ENCODE results near the gene RBM25. TPM values are rescaled to one million over a fixed set of nuclear protein-coding genes. Genes with fewer than 3 reads are reported as not detected.
"Not testable (repeated sequence)": the region's sequence is repeated elsewhere in the genome, so short reads cannot be mapped to it uniquely, and the experiment has no call there.

The RBM25 gene
- total RNA-seq, 1 experiment from 2014 or later: 31.0 TPM

- in situ Hi-C loops (cut with HindIII; ENCODE audit: low pct_unique_long_range_greater_than_20kb, low sequenced_read_pairs): no loop called here
- no peak for DNase-seq (ENCODE audit: low read depth, low spot score)
Observed at GRCh38 chr14:73145371-73145770, 87.0 kb downstream of the RBM25 start.

GRCh38 chr14:73146111-73146510 lies 87.8 kb downstream of the RBM25 start:
- in situ Hi-C loops (cut with HindIII; ENCODE audit: low pct_unique_long_range_greater_than_20kb, low sequenced_read_pairs): no loop called here
- no peak for DNase-seq (ENCODE audit: low read depth, low spot score)

GRCh38 chr14:73149753-73150152 lies 91.4 kb downstream of the RBM25 start:
- in situ Hi-C loops (cut with HindIII; ENCODE audit: low pct_unique_long_range_greater_than_20kb, low sequenced_read_pairs): no loop called here
- DNase-seq (ENCODE audit: low read depth, low spot score): no peak

- in situ Hi-C loops (cut with HindIII; ENCODE audit: low pct_unique_long_range_greater_than_20kb, low sequenced_read_pairs): no loop called here
- no peak for DNase-seq (ENCODE audit: low read depth, low spot score)
Observed at GRCh38 chr14:73153272-73153671, 94.9 kb downstream of the RBM25 start.

DNA sequence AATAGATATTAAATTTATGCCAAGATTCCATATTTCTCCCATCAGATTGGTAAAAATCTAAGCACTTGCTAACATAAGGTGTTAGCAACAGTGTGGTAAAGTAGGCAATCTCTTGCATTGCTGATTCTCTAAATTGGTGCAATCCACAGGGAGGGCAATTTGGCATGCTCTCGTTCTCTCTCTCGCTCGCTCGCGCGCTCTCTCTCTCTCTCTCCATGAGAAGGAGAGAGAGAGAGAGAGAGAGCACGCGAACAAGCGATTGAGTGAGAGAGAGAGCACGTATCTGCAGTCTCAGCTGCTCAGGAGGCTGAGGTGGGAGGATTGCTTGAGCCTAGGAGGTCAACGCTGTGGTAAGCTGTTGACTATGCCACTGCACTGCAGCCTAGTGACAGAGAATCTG lies 103.9 kb downstream of the RBM25 start:
- in situ Hi-C loops (cut with HindIII; ENCODE audit: low pct_unique_long_range_greater_than_20kb, low sequenced_read_pairs): no loop called here
- no peak for DNase-seq (ENCODE audit: low read depth, low spot score)

DNA sequence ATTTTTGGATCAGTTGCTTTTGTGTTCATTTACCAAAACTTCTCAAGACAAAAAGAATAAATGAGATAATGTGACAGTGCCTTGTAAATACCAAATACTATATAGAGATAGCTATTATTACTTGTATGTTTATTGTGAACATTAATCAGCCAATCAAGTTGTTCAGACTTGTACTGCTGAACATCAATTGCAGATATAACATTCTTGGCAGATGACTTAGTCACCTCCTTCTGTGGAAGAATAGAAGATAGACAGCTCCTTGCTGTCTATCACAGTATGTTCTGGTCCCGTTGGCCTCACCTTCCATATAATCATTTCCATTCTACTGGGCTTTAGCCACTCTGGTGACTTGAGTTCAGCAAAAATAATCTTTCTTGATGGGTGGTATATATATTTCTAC lies 108.1 kb downstream of the RBM25 start:
- in situ Hi-C loops (cut with HindIII; ENCODE audit: low pct_unique_long_range_greater_than_20kb, low sequenced_read_pairs): no loop called here

GRCh38 chr14:73167727-73168126 lies 109.4 kb downstream of the RBM25 start:
- in situ Hi-C loops (cut with HindIII; ENCODE audit: low pct_unique_long_range_greater_than_20kb, low sequenced_read_pairs): no loop called here
- no peak for DNase-seq (ENCODE audit: low read depth, low spot score)

More for the DNA sequence above, 108.1 kb downstream of the RBM25 start:
- no peak for DNase-seq (ENCODE audit: low read depth, low spot score)

GRCh38 chr14:73168274-73168673 lies 109.9 kb downstream of the RBM25 start:
- peak; percentile 77 for DNase-seq (ENCODE audit: low read depth, low spot score)
- in situ Hi-C loops (cut with HindIII; ENCODE audit: low pct_unique_long_range_greater_than_20kb, low sequenced_read_pairs): no loop called here

DNA sequence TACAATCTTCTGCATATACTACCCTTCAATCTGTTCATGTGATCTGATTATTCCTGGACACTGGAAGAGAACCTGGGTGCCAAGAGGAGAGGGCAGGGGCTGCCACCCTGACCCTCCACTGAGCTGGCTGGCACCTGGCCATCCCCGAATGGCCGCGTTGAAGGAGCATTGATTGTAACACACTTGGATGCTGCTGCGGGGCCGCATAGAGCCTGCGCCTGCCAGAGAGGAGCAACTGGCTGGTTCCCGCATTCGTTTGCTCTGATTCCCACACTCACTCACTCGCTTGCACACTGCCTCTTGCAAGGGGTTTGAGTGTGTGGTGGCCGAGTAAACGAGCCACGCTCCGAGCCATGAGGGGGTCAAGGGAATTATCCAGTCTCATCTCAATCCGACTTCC lies 110.4 kb downstream of the RBM25 start:
- in situ Hi-C loops (cut with HindIII; ENCODE audit: low pct_unique_long_range_greater_than_20kb, low sequenced_read_pairs): no loop called here
- DNase-seq (ENCODE audit: low read depth, low spot score): no peak

DNA sequence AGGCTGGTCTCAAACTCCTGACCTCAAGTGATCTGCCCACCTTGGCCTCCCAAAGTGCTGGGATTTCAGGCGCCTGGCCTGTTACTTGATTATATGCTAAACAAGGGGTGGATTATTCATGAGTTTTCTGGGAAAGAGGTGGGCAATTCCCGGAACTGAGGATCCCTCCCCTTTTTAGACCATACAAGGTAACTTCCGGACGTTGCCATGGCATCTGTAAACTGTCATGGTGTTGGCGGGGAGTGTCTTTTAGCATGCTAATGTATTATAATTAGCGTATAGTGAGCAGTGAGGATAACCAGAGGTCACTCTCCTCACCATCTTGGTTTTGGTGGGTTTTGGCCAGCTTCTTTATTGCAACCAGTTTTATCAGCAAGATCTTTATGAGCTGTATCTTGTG lies 111.5 kb downstream of the RBM25 start:
- in situ Hi-C loops (cut with HindIII; ENCODE audit: low pct_unique_long_range_greater_than_20kb, low sequenced_read_pairs); DNase-seq (ENCODE audit: low read depth, low spot score): not testable (repeated sequence)

GRCh38 chr14:73170686-73171085 lies 112.4 kb downstream of the RBM25 start:
- DNase-seq (ENCODE audit: low read depth, low spot score): no peak
- in situ Hi-C loops (cut with HindIII; ENCODE audit: low pct_unique_long_range_greater_than_20kb, low sequenced_read_pairs): no loop called here

DNA sequence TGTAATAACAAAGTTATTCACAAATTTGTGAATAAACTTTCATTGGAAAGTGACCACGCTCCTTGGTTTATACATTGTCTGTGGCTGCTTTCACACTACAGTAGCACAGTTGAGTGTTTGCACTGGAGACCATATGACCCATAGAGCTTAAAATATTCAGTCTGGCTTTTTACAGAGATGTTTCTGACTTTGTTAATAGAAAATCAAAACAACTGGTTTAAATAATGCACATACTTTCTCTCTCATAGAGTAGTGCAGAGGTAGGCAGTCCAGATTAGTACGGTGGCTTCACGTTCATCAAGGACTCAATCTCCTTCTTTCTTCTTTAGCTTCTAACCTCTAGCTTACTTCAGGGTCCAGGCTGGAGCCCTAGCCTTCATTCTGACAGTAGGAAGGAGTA lies 114.2 kb downstream of the RBM25 start:
- DNase-seq (ENCODE audit: low read depth, low spot score): no peak
- in situ Hi-C loops (cut with HindIII; ENCODE audit: low pct_unique_long_range_greater_than_20kb, low sequenced_read_pairs): no loop called here

DNA sequence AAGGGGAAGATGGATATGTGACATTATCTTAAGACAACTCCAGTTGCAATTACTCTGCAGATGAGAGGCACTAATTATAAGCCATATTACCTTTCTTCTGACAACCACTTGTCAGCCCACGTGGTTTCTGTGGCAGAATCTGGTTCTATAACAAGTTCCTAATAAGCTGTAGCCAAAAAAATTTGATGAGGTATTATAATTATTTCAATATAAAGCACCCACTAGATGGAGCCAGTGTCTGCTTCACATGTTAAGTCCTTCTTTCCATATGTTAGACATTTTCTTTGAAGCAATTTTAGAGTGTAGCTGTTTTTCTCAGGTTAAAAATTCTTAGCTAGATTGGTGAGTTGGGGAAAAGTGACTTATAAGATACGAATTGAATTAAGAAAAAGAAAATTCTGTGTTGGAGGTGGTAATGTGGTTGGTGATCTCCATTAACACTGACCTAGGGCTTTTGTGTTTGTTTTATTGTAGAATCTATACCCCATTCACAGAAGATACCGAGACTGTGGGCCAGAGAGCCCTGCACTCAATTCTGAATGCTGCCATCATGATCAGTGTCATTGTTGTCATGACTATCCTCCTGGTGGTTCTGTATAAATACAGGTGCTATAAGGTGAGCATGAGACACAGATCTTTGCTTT lies 114.9 kb downstream of the RBM25 start:
- peak; percentile 61 for DNase-seq (ENCODE audit: low read depth, low spot score)
- in situ Hi-C loops (cut with HindIII; ENCODE audit: low pct_unique_long_range_greater_than_20kb, low sequenced_read_pairs): no loop called here

Small RNAs within 50 kb of the gene (small RNA-seq; reads per million reads assigned to genes)
- gene RN7SL586P: 0 reads per million in 2 experiments

Other genes starting within 250 kb of the RBM25 start
- 0.75 and 1.3 TPM in 2 replicates for gene DPF3, start 164.4 kb upstream of the RBM25 start, total RNA-seq (2014; rRNA removed; shearing (Covaris generic))
- 18.8 and 31.4 TPM in 2 replicates for gene DCAF4, start 132.1 kb upstream of the RBM25 start, total RNA-seq (2014; rRNA removed; shearing (Covaris generic))
- gene ZFYVE1, start 31.4 kb upstream of the RBM25 start, total RNA-seq (2014; rRNA removed; shearing (Covaris generic)): 16.6 and 19.8 TPM in 2 replicates
- gene PSEN1, start 78.0 kb downstream of the RBM25 start, total RNA-seq (2014; rRNA removed; shearing (Covaris generic)): 31.2 and 31.4 TPM in 2 replicates
- not detected in 2 replicates for gene PAPLN, start 179.0 kb downstream of the RBM25 start, total RNA-seq (2014; rRNA removed; shearing (Covaris generic))

Data from SK-MEL-5 (cell line).